OCI-LY1 (cell line): ENCODE data around the gene SEMA6D.

Source experiments
- H2AFZ ChIP-seq: fragments of 200-600 bp; sonication (generic), shearing (Covaris generic); 2 replicates; pipeline ENCODE4 v1.6.0; 2014; ENCODE audit warnings: antibody characterized with exemption, mild to moderate bottlenecking, low read length
- H3F3A ChIP-seq: fragments of 200-600 bp; sonication (generic), shearing (Covaris generic); 2 replicates; pipeline ENCODE4 v1.6.0; 2014; ENCODE audit warnings: mild to moderate bottlenecking, antibody characterized with exemption, low read length, moderate library complexity; ENCODE audit not compliant: insufficient read depth
- H3K27ac ChIP-seq: fragments of 200-600 bp; sonication (generic); 2 replicates; pipeline ENCODE4 v1.5.1; 2014; ENCODE audit warnings: low read length, mixed run types, mild to moderate bottlenecking, low read depth; ENCODE audit not compliant: poor library complexity, severe bottlenecking
- H3K27me3 ChIP-seq: fragments of 200-600 bp; sonication (generic); 2 replicates; pipeline ENCODE4 v1.6.0; 2014; ENCODE audit warnings: antibody characterized with exemption, mild to moderate bottlenecking, low read length, moderate library complexity; ENCODE audit not compliant: insufficient read depth
- H3K36me3 ChIP-seq: fragments of 200-600 bp; sonication (generic); 2 replicates; pipeline ENCODE4 v1.6.1; 2014; ENCODE audit warnings: mild to moderate bottlenecking, antibody characterized with exemption, low read length, moderate library complexity, mixed read lengths; ENCODE audit not compliant: insufficient read depth
- H3K4me1 ChIP-seq: fragments of 200-600 bp; sonication (generic); 2 replicates; pipeline ENCODE4 v1.5.1; 2014; ENCODE audit warnings: mild to moderate bottlenecking, low read length, moderate library complexity; ENCODE audit not compliant: insufficient read depth, severe bottlenecking
- H3K4me2 ChIP-seq: fragments of 200-600 bp; sonication (generic), shearing (Covaris generic); 2 replicates; pipeline ENCODE4 v1.6.1; 2014; ENCODE audit warnings: low read length
- H3K4me3 ChIP-seq: fragments of 200-600 bp; sonication (generic); 2 replicates; pipeline ENCODE4 v1.5.1; 2014; ENCODE audit warnings: low read length, low read depth, mild to moderate bottlenecking, mixed read lengths; ENCODE audit not compliant: poor library complexity, severe bottlenecking
- H3K79me2 ChIP-seq: fragments of 200-600 bp; shearing (Covaris generic); 2 replicates; pipeline ENCODE4 v1.6.1; 2016; ENCODE audit warnings: mixed run types, low read length, mixed read lengths; ENCODE audit not compliant: insufficient read depth
- H3K9ac ChIP-seq: fragments of 200-600 bp; sonication (generic), shearing (Covaris generic); 2 replicates; pipeline ENCODE4 v1.6.1; 2014; ENCODE audit warnings: mild to moderate bottlenecking, low read length, mixed read lengths
- H3K9me2 ChIP-seq: fragments of 200-600 bp; sonication (generic), shearing (Covaris generic); 2 replicates; pipeline ENCODE4 v1.6.1; 2014; ENCODE audit warnings: low read depth, mild to moderate bottlenecking, low read length, mixed read lengths
- H3K9me3 ChIP-seq: fragments of 200-600 bp; shearing (Covaris generic); 2 replicates; pipeline ENCODE4 v1.6.1; 2014; ENCODE audit warnings: low read length, mixed read lengths
- H4K20me1 ChIP-seq: fragments of 200-600 bp; sonication (generic), shearing (Covaris generic); 2 replicates; pipeline ENCODE4 v1.6.0; 2016; ENCODE audit warnings: mild to moderate bottlenecking, low read length; ENCODE audit not compliant: insufficient read depth
- EZH2 ChIP-seq: fragments of 200-600 bp; sonication (generic), shearing (Covaris generic); IDR thresholded peaks from 2 replicates; pipeline ENCODE4 v1.8.0; 2017; ENCODE audit warnings: borderline replicate concordance, mixed run types, mild to moderate bottlenecking, antibody characterized with exemption, low read length, moderate library complexity, mixed read lengths
- TF ChIP-seq, protein P1 (sequence below): fragments of 200-600 bp; sonication (generic), shearing (Covaris generic); IDR thresholded peaks from 2 replicates; pipeline ENCODE4 v1.5.1; 2017; ENCODE audit warnings: mild to moderate bottlenecking, antibody characterized with exemption, low read length, moderate library complexity, mixed read lengths

Gene SEMA6D

DNA sequence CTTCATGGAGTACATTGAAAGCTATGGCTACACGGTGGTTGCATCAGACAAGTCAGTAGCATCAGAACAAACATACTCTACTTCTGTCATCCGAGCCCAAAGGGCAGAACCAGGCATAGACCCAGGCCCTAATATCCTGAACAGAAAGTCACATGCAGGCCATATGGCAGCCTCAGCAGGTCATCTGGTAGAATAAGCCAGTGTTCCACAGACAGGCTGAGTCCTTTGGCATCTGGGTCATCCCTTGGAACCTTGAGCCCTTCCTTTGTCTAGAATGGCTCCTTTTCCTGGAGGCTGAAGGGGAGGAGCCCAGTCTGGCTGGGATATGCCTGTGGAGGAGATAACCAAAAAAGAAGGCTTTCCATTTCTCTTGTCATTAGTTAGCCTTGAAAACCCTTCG is 29.2 kb downstream of the SEMA6D start:
- Histone ChIP-seq H3K27me3 (no peaks in the 10 kb centered on the region), H4K20me1 (no peaks in the 10 kb centered on the region), H3K4me3 (no peak overlapping the region), H3K27ac (no peak overlapping the region), H3K9ac (no peak overlapping the region), H3K36me3 (no peaks in the 10 kb centered on the region), H3K9me2 (no peaks in the 10 kb centered on the region), H2AFZ (no peak overlapping the region), H3F3A (no peaks in the 10 kb centered on the region), H3K79me2 (no peaks in the 10 kb centered on the region), H3K9me3 (no peaks in the 10 kb centered on the region), H3K4me2 (no peak overlapping the region), H3K4me1 (no peaks in the 10 kb centered on the region)
- TF ChIP-seq, protein P1, sequence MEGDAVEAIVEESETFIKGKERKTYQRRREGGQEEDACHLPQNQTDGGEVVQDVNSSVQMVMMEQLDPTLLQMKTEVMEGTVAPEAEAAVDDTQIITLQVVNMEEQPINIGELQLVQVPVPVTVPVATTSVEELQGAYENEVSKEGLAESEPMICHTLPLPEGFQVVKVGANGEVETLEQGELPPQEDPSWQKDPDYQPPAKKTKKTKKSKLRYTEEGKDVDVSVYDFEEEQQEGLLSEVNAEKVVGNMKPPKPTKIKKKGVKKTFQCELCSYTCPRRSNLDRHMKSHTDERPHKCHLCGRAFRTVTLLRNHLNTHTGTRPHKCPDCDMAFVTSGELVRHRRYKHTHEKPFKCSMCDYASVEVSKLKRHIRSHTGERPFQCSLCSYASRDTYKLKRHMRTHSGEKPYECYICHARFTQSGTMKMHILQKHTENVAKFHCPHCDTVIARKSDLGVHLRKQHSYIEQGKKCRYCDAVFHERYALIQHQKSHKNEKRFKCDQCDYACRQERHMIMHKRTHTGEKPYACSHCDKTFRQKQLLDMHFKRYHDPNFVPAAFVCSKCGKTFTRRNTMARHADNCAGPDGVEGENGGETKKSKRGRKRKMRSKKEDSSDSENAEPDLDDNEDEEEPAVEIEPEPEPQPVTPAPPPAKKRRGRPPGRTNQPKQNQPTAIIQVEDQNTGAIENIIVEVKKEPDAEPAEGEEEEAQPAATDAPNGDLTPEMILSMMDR = no peak
- no peak for TF ChIP-seq EZH2

DNA sequence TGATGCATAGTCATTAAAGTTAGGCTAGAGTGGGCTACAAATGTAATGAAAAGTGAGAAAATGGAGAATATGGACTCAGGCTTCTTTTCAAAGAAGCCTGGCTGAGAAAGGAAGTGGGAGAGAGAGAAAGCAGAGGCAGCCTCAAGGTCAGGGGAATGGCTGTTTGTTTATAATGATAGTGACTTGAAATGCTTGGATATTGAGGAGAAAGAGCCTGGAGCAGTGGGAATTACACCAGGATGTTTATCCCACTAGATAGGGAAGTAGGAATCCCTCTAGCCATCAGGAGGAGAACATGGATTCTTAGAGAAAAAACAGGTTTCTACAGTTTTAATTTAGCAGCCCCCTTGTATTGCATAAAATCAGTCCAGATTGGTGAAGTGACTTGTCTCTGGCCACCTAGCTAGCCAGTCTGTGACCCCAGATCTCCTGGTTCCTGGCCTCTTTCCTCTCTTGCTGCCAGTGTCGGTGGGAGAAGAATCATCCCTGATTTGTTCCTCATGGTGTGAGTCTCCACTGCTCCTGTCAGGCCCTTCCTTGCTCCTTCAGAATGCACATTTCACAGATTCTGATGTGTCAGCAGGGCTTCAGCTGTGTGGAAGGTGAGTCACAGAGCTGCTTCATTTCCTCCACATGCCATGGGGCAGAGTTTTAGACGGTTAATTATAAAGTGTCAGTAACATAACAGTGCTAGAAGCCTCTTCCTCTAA is 32.9 kb downstream of the SEMA6D start:
- Histone ChIP-seq H3K4me3 (no peak overlapping the region), H3K9ac (no peak overlapping the region), H3K4me1 (no peaks in the 10 kb centered on the region), H3F3A (no peaks in the 10 kb centered on the region), H3K27me3 (no peaks in the 10 kb centered on the region), H3K9me3 (no peaks in the 10 kb centered on the region), H2AFZ (no peak overlapping the region), H3K36me3 (no peaks in the 10 kb centered on the region), H3K4me2 (no peak overlapping the region), H3K9me2 (no peaks in the 10 kb centered on the region), H4K20me1 (no peaks in the 10 kb centered on the region), H3K79me2 (no peaks in the 10 kb centered on the region), H3K27ac (no peak overlapping the region)
- TF ChIP-seq, protein P1 = no peak
- no peak for TF ChIP-seq EZH2

DNA sequence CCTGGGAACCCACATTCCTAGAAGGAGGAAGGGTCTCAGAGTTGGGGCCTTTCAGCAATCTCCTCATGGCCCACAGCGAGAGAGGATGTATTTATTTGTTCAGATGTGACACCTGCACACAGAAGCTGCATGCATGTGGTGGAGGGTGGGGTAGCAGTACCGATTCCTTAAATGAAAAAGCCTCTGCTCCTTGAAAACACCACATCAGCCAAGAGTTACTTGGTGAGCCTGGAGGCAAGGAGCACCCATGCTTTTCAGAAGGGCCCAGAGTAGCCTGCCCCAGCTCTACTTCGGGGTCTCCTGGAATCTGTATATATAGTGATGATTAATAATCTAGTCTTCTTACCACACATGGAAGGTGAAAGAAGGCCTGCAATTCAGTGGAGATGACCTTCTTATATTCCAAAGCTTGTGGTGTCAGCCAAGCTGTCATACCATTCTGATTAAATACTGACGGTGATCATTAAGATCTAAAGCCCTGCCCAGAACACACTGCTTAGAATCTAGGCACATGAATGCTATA is 33.5 kb downstream of the SEMA6D start:
- Histone ChIP-seq H3K4me2 (no peak overlapping the region), H3K4me1 (no peaks in the 10 kb centered on the region), H3K27ac (no peak overlapping the region), H3K4me3 (no peak overlapping the region), H3K9me3 (no peaks in the 10 kb centered on the region), H3K9me2 (no peaks in the 10 kb centered on the region), H4K20me1 (no peaks in the 10 kb centered on the region), H3K36me3 (no peaks in the 10 kb centered on the region), H2AFZ (no peak overlapping the region), H3F3A (no peaks in the 10 kb centered on the region), H3K27me3 (no peaks in the 10 kb centered on the region), H3K9ac (no peak overlapping the region), H3K79me2 (no peaks in the 10 kb centered on the region)
- TF ChIP-seq, protein P1 = no peak
- no peak for TF ChIP-seq EZH2
